Ectodermal cell (in vitro differentiated cells): ENCODE measurements around the gene CEMIP2.

ENCODE experiments used
- H3K27ac ChIP-seq: 2 replicates; pipeline ENCODE4 v1.7.0; 2013; ENCODE audit warnings: mild to moderate bottlenecking, low read depth, low read length; ENCODE audit not compliant: insufficient read depth, poor library complexity, severe bottlenecking
- H3K27me3 ChIP-seq: 2 replicates; pipeline ENCODE4 v1.7.0; 2013; ENCODE audit warnings: mild to moderate bottlenecking, low read length; ENCODE audit not compliant: insufficient read depth, control insufficient read depth, poor library complexity, severe bottlenecking
- H3K36me3 ChIP-seq: one replicate; pipeline ENCODE4 v1.7.0; 2013; ENCODE audit warnings: low read length; ENCODE audit not compliant: control insufficient read depth, insufficient read depth
- H3K4me1 ChIP-seq: one replicate; pipeline ENCODE4 v1.7.0; 2013; ENCODE audit warnings: low read length; ENCODE audit not compliant: control insufficient read depth, insufficient read depth
- H3K4me3 ChIP-seq: 2 replicates; pipeline ENCODE4 v1.7.0; 2013; ENCODE audit warnings: low read depth, low read length, control low read depth; ENCODE audit not compliant: insufficient read depth
- H3K9me3 ChIP-seq: 2 replicates; pipeline ENCODE4 v1.7.0; 2013; ENCODE audit warnings: mild to moderate bottlenecking, low read length, moderate library complexity; ENCODE audit not compliant: control insufficient read depth
- WGBS, 2 experiments: methylation state at CpG; one replicate each; pipeline ENCODE4 v1.1.7; 2013; ENCODE audit warnings: missing lambda C conversion rate in 2 of 2; 5-methylcytosine and 5-hydroxymethylcytosine counted together

The CEMIP2 gene

GRCh38 chr9:71681708-71682272 is 86.5 kb downstream of the CEMIP2 start:
- peaks cover 20% of the 10 kb centered on the region for H3K36me3 ChIP-seq
- H3K27ac ChIP-seq, result no peak overlapping the region
- no peak overlapping the region for H3K4me3 ChIP-seq

GRCh38 chr9:71681104-71681707 is 87.1 kb downstream of the CEMIP2 start:
- no peaks in the 10 kb centered on the region for H3K27me3 ChIP-seq
- H3K27ac ChIP-seq, result no peak overlapping the region
- no peaks in the 10 kb centered on the region for H3K4me1 ChIP-seq

More at GRCh38 chr9:71681708-71682272, 86.5 kb downstream of the CEMIP2 start:
- 91 to 95% methylated on average over 3 of the region's 3 CpGs for WGBS, 2 experiments
- H3K27me3 ChIP-seq, result no peaks in the 10 kb centered on the region
- H3K9me3 ChIP-seq, result no peaks in the 10 kb centered on the region
- H3K4me1 ChIP-seq, result no peaks in the 10 kb centered on the region

DNA sequence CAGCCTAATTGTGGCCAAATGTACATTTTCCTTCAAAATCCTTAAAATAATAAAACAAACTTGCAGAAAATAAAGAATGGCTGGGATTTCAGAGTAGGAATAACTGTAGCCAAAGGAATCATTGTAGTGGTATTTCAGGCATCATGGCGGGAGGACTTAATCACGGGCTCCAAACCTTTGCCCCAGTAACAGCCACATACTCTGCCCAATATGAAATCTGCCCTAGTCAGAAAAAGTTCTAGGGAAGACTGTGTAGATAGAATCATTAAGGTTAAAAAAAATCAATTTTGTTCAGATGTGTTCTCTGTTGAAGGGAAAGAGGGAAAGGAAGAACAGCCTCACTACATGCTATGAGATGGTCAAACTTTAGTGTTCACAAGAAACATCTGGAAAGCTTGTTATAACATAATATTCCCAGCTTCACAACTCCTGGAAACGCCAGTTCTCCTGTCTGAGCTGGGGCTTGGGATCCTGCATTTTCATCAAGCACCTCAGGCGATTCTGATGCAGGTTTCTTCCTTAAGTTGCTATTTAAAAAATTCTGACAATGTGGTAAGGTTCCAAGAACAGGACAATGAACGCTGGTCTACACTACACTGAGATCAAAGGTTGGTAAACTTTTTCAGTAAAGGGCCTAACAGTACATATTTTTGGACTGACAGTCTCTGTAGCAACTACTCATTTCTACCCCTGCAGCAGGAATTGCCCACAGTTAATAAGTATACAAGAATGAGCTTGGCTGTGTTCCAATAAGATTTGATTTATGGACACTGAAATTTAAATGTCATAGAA is 87.9 kb downstream of the CEMIP2 start:
- H3K27me3 ChIP-seq, result no peaks in the 10 kb centered on the region
- H3K27ac ChIP-seq, result no peak overlapping the region
- 63 to 70% methylated on average over 3 to 5 of the region's 5 CpGs for WGBS, 2 experiments
- no peaks in the 10 kb centered on the region for H3K4me1 ChIP-seq
- no peaks in the 10 kb centered on the region for H3K9me3 ChIP-seq
- no peak overlapping the region for H3K4me3 ChIP-seq
- H3K36me3 ChIP-seq, result peaks cover 16% of the 10 kb centered on the region

More at GRCh38 chr9:71681104-71681707, 87.1 kb downstream of the CEMIP2 start:
- peaks cover 18% of the 10 kb centered on the region for H3K36me3 ChIP-seq
- WGBS, 2 experiments, result 80% methylated on average over 1 of the region's 1 CpG; no CpG with 5 or more reads in 1 of the 2 experiments
- no peaks in the 10 kb centered on the region for H3K9me3 ChIP-seq
- no peak overlapping the region for H3K4me3 ChIP-seq

DNA sequence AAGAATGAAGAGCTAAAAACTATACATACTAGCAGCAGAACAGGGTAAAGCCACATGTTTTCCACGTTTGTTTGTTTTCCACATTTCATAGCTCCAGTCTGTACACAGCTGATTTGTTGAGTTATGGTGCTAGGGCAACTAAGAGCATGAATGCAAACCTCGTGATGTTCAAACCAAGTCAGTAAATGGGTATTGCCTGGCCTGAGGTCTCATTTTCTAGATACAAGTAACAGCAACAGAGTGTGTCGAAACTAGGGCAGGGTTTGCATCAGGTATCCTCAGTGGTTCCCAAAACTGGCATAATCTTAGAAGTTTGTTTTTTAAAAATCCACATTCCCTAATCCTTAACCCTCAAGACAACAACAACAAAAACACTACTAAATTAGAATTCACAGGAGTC is 89.3 kb downstream of the CEMIP2 start:
- Histone ChIP-seq H3K4me1 (no peaks in the 10 kb centered on the region), H3K27me3 (no peaks in the 10 kb centered on the region), H3K36me3 (peaks cover 5% of the 10 kb centered on the region), H3K9me3 (no peaks in the 10 kb centered on the region), H3K4me3 (no peak overlapping the region), H3K27ac (peak overlapping the region; percentile 28)
- WGBS, 2 experiments, result 37 to 46% methylated on average over 3 of the region's 3 CpGs

- H3K27ac ChIP-seq, result no peak overlapping the region
- no peaks in the 10 kb centered on the region for H3K36me3 ChIP-seq
- no peak overlapping the region for H3K4me3 ChIP-seq
- no peaks in the 10 kb centered on the region for H3K9me3 ChIP-seq
- H3K27me3 ChIP-seq, result no peaks in the 10 kb centered on the region
- H3K4me1 ChIP-seq, result no peaks in the 10 kb centered on the region
- WGBS, 2 experiments, result no CpG with 5 or more reads among the region's 1 CpG
Measured at GRCh38 chr9:71677209-71677608, 91.1 kb downstream of the CEMIP2 start.

DNA sequence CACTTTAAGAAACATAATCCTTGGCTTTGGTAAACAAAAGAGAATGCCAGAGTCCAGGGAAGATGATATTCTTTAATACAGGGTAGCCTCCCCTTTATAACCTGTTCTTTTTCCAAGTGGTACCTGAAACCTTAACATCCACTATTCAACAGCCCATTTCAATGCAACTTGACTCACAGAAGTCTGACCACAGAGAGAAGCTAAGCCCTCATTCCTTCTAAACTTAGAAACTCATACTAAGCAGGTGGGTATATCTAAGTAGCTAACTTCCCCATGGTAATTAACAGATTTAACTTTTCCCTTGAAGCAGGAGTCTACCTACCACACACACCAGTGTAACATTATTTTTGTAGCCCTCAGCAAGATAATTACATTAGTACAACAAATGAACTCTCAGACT is 91.9 kb downstream of the CEMIP2 start:
- H3K9me3 ChIP-seq, result no peaks in the 10 kb centered on the region
- no peaks in the 10 kb centered on the region for H3K27me3 ChIP-seq
- H3K36me3 ChIP-seq, result no peaks in the 10 kb centered on the region
- no peak overlapping the region for H3K4me3 ChIP-seq
- H3K4me1 ChIP-seq, result no peaks in the 10 kb centered on the region
- no peak overlapping the region for H3K27ac ChIP-seq

GRCh38 chr9:71675857-71676165 is 92.5 kb downstream of the CEMIP2 start:
- WGBS, 2 experiments, result 88 to 97% methylated on average over 1 of the region's 1 CpG
- Histone ChIP-seq H3K4me3 (no peak overlapping the region), H3K9me3 (no peaks in the 10 kb centered on the region), H3K4me1 (no peaks in the 10 kb centered on the region), H3K27ac (no peak overlapping the region), H3K36me3 (no peaks in the 10 kb centered on the region), H3K27me3 (no peaks in the 10 kb centered on the region)

GRCh38 chr9:71675105-71675856 is 93.0 kb downstream of the CEMIP2 start:
- no peaks in the 10 kb centered on the region for H3K27me3 ChIP-seq
- WGBS, 2 experiments, result 60 to 61% methylated on average over 3 of the region's 3 CpGs

DNA sequence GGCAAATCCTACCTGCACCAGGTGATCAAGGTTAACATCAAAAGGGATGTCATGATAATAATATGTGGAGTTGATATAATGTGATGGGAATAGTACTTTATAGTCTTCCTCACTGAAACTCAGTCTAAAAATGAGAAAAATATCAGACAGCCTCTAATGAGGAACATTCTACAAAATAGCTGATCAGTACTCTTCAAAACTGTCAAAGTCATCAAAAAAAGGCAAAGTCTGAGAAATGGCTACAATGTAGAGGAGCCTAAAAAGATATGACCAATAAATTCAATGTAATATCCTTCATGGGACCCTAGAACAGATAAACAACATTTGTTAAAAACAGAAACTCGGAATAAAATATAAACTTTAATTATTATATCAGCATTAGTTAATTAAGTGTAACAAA is 95.7 kb downstream of the CEMIP2 start:
- no peaks in the 10 kb centered on the region for H3K27me3 ChIP-seq
- no peak overlapping the region for H3K27ac ChIP-seq
- no peaks in the 10 kb centered on the region for H3K9me3 ChIP-seq
- no peaks in the 10 kb centered on the region for H3K4me1 ChIP-seq
- H3K4me3 ChIP-seq, result no peak overlapping the region
- no CpG with 5 or more reads among the region's 1 CpG for WGBS, 2 experiments
- no peaks in the 10 kb centered on the region for H3K36me3 ChIP-seq

More at GRCh38 chr9:71675105-71675856, 93.0 kb downstream of the CEMIP2 start:
- H3K36me3 ChIP-seq, result no peaks in the 10 kb centered on the region
- H3K9me3 ChIP-seq, result no peaks in the 10 kb centered on the region
- no peaks in the 10 kb centered on the region for H3K4me1 ChIP-seq
- H3K4me3 ChIP-seq, result no peak overlapping the region
- H3K27ac ChIP-seq, result no peak overlapping the region

DNA sequence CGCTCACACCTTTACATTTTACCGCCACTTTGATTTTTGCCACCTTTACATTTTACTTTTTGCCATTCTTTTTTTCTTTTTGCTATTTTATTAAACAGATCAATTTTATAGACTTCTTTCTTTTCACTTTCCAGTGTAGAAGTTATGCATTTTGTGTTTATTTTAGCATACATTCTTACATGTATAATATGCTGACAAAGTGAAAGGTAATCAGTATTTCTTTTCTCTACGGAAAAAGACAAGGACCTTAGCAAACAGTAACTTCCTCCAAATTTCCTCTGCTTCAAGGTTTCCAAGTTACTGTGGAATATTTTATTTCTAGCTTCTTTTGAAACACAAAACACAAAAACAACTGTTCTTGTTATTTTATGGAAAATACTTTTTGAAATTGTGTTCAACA is 97.0 kb downstream of the CEMIP2 start:
- Histone ChIP-seq H3K4me1 (no peaks in the 10 kb centered on the region), H3K36me3 (no peaks in the 10 kb centered on the region), H3K27ac (no peak overlapping the region), H3K27me3 (no peaks in the 10 kb centered on the region), H3K9me3 (no peaks in the 10 kb centered on the region), H3K4me3 (no peak overlapping the region)
- WGBS, 2 experiments, result 100% methylated on average over 1 of the region's 3 CpGs; no CpG with 5 or more reads in 1 of the 2 experiments
